ENCODE results near the gene TSG101.

TSG101 gene

GRCh38 chr11:18540207-18541009 is 13.7 kb upstream of the TSG101 start:
- no peak for DNase-seq (ENCODE audit: low read depth, low spot score)

DNA sequence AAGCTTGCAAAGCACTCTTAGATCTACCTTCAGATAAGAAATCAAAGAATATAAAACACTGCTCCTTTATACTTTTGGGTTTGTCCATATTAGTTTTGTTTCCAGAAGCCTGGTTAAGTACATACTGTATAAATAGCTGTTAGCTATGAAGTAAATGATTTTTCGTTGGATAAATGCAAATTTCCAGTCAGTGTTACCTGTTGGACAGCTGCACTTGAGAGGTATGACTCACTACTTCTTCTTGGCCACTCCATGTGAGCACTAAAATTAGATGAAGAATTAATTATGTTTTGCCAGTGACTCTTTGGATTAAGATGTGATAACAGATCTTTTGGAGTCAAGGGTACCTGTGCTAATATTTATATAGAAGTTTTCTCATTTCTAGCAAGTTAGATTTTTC is 9.5 kb upstream of the TSG101 start:
- Histone ChIP-seq H3K4me3 (no peak overlapping the region), H3K9me3 (ENCODE audit: low read depth, low read length) (no peaks in the 10 kb centered on the region), H3K36me3 (ENCODE audit: insufficient read depth, low read length) (0 out of 2 replicates have a peak, but pooled peaks cover 4% of the 10 kb centered on the region), H3K27ac (no peak overlapping the region), H3K9ac (ENCODE audit: insufficient read length) (no peak overlapping the region)
- no peak for TF ChIP-seq POLR2AphosphoS5 (IDR thresholded peaks at IDR 0.05; ENCODE audit: borderline replicate concordance, low read depth, low read length)
- TF ChIP-seq FOXP2 (optimal IDR thresholded peaks at IDR 0.05; ENCODE audit: control extremely low read depth, extremely low read length, insufficient read depth), result no peak
- TF ChIP-seq EZH2 (IDR thresholded peaks at IDR 0.05), result no peak
- no peak for DNase-seq (ENCODE audit: low read depth, low spot score)

More at GRCh38 chr11:18540207-18541009, 13.7 kb upstream of the TSG101 start:
- Histone ChIP-seq H3K9ac (ENCODE audit: insufficient read length) (no peak overlapping the region), H3K4me3 (no peak overlapping the region), H3K36me3 (ENCODE audit: insufficient read depth, low read length) (no peaks in the 10 kb centered on the region), H3K27ac (no peak overlapping the region), H3K9me3 (ENCODE audit: low read depth, low read length) (no peaks in the 10 kb centered on the region)
- TF ChIP-seq POLR2AphosphoS5 (IDR thresholded peaks at IDR 0.05; ENCODE audit: borderline replicate concordance, low read depth, low read length) (no peak), EZH2 (IDR thresholded peaks at IDR 0.05) (no peak), FOXP2 (optimal IDR thresholded peaks at IDR 0.05; ENCODE audit: control extremely low read depth, extremely low read length, insufficient read depth) (no peak)

DNA sequence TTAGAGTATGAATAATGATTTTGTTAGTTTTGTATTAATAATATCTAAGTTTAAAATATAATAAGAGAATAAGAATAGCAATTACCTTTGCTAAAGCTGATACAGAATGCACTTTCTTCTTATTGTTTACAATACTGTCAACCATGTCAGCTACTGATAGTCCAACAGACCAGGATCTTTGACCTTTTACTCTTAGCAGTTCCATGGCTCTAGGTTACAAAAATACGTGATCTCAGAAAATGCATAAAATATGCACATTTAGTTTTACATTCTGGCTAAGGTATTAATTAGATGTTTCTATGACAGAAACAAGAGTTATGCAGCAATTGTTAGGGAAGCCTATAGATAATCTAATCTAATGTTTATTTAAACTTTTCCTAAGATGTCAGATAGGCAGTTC is 7.5 kb upstream of the TSG101 start:
- H3K36me3 ChIP-seq (ENCODE audit: insufficient read depth, low read length), result 0 out of 2 replicates have a peak, but pooled peaks cover 4% of the 10 kb centered on the region
- no peak overlapping the region for H3K4me3 ChIP-seq
- H3K9ac ChIP-seq (ENCODE audit: insufficient read length), result no peak overlapping the region
- TF ChIP-seq FOXP2 (optimal IDR thresholded peaks at IDR 0.05; ENCODE audit: control extremely low read depth, extremely low read length, insufficient read depth), result no peak
- no peak for TF ChIP-seq EZH2 (IDR thresholded peaks at IDR 0.05)
- TF ChIP-seq POLR2AphosphoS5 (IDR thresholded peaks at IDR 0.05; ENCODE audit: borderline replicate concordance, low read depth, low read length), result no peak
- H3K9me3 ChIP-seq (ENCODE audit: low read depth, low read length), result no peaks in the 10 kb centered on the region
- no peak overlapping the region for H3K27ac ChIP-seq
- DNase-seq (ENCODE audit: low read depth, low spot score), result no peak

DNA sequence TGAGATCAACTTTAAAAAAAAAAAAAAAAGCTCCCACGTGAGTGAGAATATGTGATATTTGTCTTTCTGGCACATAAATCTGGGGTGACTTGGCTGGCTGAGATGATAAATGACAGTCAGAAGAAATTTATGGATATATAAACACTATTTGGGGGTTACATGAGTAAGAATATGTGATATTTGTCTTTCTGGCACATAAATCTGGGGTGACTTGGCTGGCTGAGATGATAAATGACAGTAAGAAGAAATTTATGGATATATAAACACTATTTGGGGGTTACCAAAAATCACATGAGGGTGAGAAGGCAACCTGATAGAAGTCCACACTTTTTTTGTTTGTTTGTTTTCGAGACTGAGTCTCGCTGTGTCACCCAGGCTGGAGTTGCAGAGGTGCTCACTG is 6.6 kb upstream of the TSG101 start:
- H3K9ac ChIP-seq (ENCODE audit: insufficient read length), result no peak overlapping the region
- H3K4me3 ChIP-seq, result no peak overlapping the region
- no peak overlapping the region for H3K27ac ChIP-seq
- H3K9me3 ChIP-seq (ENCODE audit: low read depth, low read length), result no peaks in the 10 kb centered on the region
- TF ChIP-seq EZH2 (IDR thresholded peaks at IDR 0.05), result no peak
- no peak for TF ChIP-seq POLR2AphosphoS5 (IDR thresholded peaks at IDR 0.05; ENCODE audit: borderline replicate concordance, low read depth, low read length)
- H3K36me3 ChIP-seq (ENCODE audit: insufficient read depth, low read length), result 0 out of 2 replicates have a peak, but pooled peaks cover 4% of the 10 kb centered on the region
- DNase-seq (ENCODE audit: low read depth, low spot score), result no peak

- 0 out of 2 replicates have a peak, but pooled peaks cover 8% of the 10 kb centered on the region for H3K36me3 ChIP-seq (ENCODE audit: insufficient read depth, low read length)
- H3K4me3 ChIP-seq, result peak overlapping the region; percentile 92
- H3K27ac ChIP-seq, result peak overlapping the region; percentile 88
- DNase-seq (ENCODE audit: low read depth, low spot score), result no peak
- TF ChIP-seq FOXP2 (optimal IDR thresholded peaks at IDR 0.05; ENCODE audit: control extremely low read depth, extremely low read length, insufficient read depth) (no peak), EZH2 (IDR thresholded peaks at IDR 0.05) (no peak), POLR2AphosphoS5 (IDR thresholded peaks at IDR 0.05; ENCODE audit: borderline replicate concordance, low read depth, low read length) (no peak)
- H3K9ac ChIP-seq (ENCODE audit: insufficient read length), result peak overlapping the region; percentile 96
- H3K9me3 ChIP-seq (ENCODE audit: low read depth, low read length), result no peaks in the 10 kb centered on the region
Measured at GRCh38 chr11:18527512-18527911, 770 bp upstream of the TSG101 start.

- H3K9ac ChIP-seq (ENCODE audit: insufficient read length), result peak overlapping the region; percentile 96
- H3K36me3 ChIP-seq (ENCODE audit: insufficient read depth, low read length), result 0 out of 2 replicates have a peak, but pooled peaks cover 3% of the 10 kb centered on the region
- peak overlapping the region; percentile 92 for H3K4me3 ChIP-seq
- TF ChIP-seq EZH2 (IDR thresholded peaks at IDR 0.05) (no peak), POLR2AphosphoS5 (IDR thresholded peaks at IDR 0.05; ENCODE audit: borderline replicate concordance, low read depth, low read length) (no peak), FOXP2 (optimal IDR thresholded peaks at IDR 0.05; ENCODE audit: control extremely low read depth, extremely low read length, insufficient read depth) (no peak)
- no peak for DNase-seq (ENCODE audit: low read depth, low spot score)
- peak overlapping the region; percentile 88 for H3K27ac ChIP-seq
- no peaks in the 10 kb centered on the region for H3K9me3 ChIP-seq (ENCODE audit: low read depth, low read length)
Measured at GRCh38 chr11:18526130-18526520, 617 bp downstream of the TSG101 start.

DNA sequence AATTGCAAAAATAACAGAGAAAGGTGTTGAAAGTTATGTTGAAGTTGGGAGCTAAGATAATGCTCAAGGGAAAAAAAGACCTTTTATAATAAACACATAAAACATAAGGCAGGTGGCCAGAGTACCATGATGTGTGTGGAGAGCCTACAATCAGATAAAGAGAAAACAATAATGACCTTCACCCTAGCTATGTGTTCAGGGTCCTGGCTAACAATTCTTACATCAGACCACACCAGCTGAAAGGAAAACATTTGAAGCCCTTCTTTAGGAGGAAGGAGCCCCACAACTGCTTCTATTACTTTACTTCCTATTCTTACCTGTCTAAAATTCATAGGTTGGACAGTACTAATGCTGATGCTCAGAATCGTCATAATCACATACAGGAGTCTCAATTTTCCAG is 2.5 kb downstream of the TSG101 start:
- TF ChIP-seq FOXP2 (optimal IDR thresholded peaks at IDR 0.05; ENCODE audit: control extremely low read depth, extremely low read length, insufficient read depth) (no peak), POLR2AphosphoS5 (IDR thresholded peaks at IDR 0.05; ENCODE audit: borderline replicate concordance, low read depth, low read length) (no peak), EZH2 (IDR thresholded peaks at IDR 0.05) (no peak)
- no peak overlapping the region for H3K9ac ChIP-seq (ENCODE audit: insufficient read length)

DNA sequence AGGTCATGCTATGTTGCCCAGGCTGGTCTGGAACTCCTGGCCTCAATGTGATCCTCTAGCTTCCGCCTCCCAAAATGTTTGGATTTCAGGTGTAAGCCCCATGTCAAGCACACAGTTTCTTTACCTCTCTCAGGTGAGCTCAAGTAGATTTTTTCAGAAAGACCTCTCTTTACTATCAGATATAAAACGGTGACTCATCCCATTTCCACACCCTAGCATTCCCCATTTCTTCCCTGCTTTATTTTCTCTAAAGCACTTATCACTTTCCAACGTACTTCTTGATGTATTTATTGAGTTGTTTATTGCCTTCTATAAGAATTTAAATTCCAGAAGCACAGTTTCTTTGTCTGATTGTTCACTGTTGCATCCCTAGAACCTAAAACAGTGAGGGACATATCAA is 3.7 kb downstream of the TSG101 start:
- Histone ChIP-seq H3K9ac (ENCODE audit: insufficient read length) (no peak overlapping the region), H3K27ac (no peak overlapping the region), H3K4me3 (no peak overlapping the region), H3K9me3 (ENCODE audit: low read depth, low read length) (no peaks in the 10 kb centered on the region), H3K36me3 (ENCODE audit: insufficient read depth, low read length) (0 out of 2 replicates have a peak, but pooled peaks cover 3% of the 10 kb centered on the region)
- DNase-seq (ENCODE audit: low read depth, low spot score), result no peak
- TF ChIP-seq FOXP2 (optimal IDR thresholded peaks at IDR 0.05; ENCODE audit: control extremely low read depth, extremely low read length, insufficient read depth) (no peak), EZH2 (IDR thresholded peaks at IDR 0.05) (no peak), POLR2AphosphoS5 (IDR thresholded peaks at IDR 0.05; ENCODE audit: borderline replicate concordance, low read depth, low read length) (no peak)

More for the DNA sequence above, 2.5 kb downstream of the TSG101 start:
- DNase-seq (ENCODE audit: low read depth, low spot score), result no peak
- Histone ChIP-seq H3K36me3 (ENCODE audit: insufficient read depth, low read length) (0 out of 2 replicates have a peak, but pooled peaks cover 3% of the 10 kb centered on the region), H3K9me3 (ENCODE audit: low read depth, low read length) (no peaks in the 10 kb centered on the region), H3K27ac (no peak overlapping the region), H3K4me3 (no peak overlapping the region)

Data from SK-N-MC (cell line).